Activated T-cell treated with anti-CD3 and anti-CD28 coated beads, Interleukin-2, amount 50 U/mL, for 72 hours (primary cell): ENCODE results near the gene EDEM1. TPM values are rescaled to one million over a fixed set of nuclear protein-coding genes. Genes with fewer than 3 reads are reported as not detected.

Experiments
- ATAC-seq, 2 donors: fragments of 150-1000 bp; cut with Tn5 transposase; replicated peaks in 1 of 2; 2 replicates each; pipeline ENCODE4 v1.10.0; 2021; ENCODE audit warnings: moderate library complexity in 2 of 2, mild to moderate bottlenecking in 1 of 2
- DNase-seq, 2 donors: peaks; one replicate each; pipeline ENCODE4 v3.0.0; 2021 to 2022; ENCODE audit warnings: mixed read lengths in 1 of 2
- H3K27ac Mint-ChIP-seq: one replicate; pipeline ENCODE4 v1.8.0; 2022; ENCODE audit warnings: mild to moderate bottlenecking, moderate library complexity, mixed read lengths
- H3K27me3 Mint-ChIP-seq: one replicate; pipeline ENCODE4 v1.8.0; 2022; ENCODE audit warnings: low read depth, mixed read lengths
- H3K36me3 Mint-ChIP-seq, 2 donors: one replicate each; pipeline ENCODE4 v1.8.0; 2022; ENCODE audit warnings: mixed read lengths in 2 of 2, mild to moderate bottlenecking in 1 of 2; ENCODE audit not compliant: insufficient read depth in 2 of 2
- H3K4me1 Mint-ChIP-seq: one replicate; pipeline ENCODE4 v1.8.0; 2022; ENCODE audit warnings: low read depth, mixed read lengths
- H3K4me3 Mint-ChIP-seq, 2 donors: one replicate each; pipeline ENCODE4 v1.8.0; 2022; ENCODE audit warnings: mild to moderate bottlenecking in 2 of 2, mixed read lengths in 2 of 2, moderate library complexity in 2 of 2
- H3K9me3 Mint-ChIP-seq, 2 donors: one replicate each; pipeline ENCODE4 v1.8.0; 2022; ENCODE audit warnings: mixed read lengths in 2 of 2
- total RNA-seq, 2 donors: library from RNA; stranded (reverse); gene quantifications; one replicate each; pipeline ENCODE4 v1.2.3, GENCODE V29; 2022

Gene EDEM1
- total RNA-seq, 2 donors from 2014 or later: 225 to 272 TPM

DNA sequence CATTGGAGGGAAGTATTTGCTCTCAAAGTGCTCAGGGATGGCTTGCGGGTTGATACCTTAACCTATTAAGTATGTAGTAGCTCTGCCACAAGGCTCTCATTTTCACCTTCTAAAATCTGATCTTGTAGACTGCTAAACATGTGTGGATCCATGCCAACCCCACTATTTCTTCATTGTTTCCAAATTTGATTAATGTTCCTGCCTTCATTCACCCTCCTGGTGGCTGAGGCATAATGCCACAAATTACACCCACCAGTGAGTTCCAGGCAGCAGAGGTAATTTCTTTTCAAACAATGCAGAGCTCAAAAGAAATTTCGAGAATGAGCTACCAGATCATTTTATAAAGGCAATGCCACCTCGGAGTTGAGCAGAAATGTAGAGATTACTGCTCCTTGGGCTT lies 71.0 kb downstream of the EDEM1 start:
- Mint-ChIP-seq H3K4me1 (peaks cover 8% of the 10 kb centered on the region), H3K9me3 (no peaks in the 10 kb centered on the region), H3K27ac (no peak overlapping the region), H3K27me3 (no peaks in the 10 kb centered on the region), H3K36me3 (no peaks in the 10 kb centered on the region), H3K4me3 (no peak overlapping the region)
- ATAC-seq: no peak
- DNase-seq: no peak

DNA sequence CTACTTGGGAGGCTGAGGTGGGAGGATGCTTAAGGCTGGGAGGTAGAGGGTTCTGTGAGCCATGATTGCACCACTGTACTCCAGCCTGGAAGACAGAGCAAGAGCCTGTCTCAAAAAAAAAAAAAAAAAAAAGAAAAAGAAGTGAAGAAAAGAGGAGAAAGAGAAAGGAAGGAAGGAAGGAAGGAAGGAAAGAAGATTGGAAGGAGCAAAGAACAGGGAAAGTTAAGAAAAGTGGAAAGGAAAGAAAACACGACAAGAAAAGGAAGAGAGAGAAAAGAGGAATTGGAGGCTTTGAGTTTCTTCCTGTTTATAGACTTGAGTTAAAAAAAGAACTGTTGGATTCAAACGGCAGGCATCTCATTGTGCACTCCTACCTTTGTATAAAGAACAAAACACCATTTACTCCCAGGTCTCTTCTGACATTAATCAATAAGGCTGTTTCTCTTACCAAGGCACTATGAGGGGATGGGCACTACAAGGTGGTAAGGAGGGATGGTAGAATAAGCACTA lies 73.5 kb downstream of the EDEM1 start:
- Mint-ChIP-seq H3K27ac (no peak overlapping the region), H3K36me3 (no peaks in the 10 kb centered on the region), H3K9me3 (no peaks in the 10 kb centered on the region)

DNA sequence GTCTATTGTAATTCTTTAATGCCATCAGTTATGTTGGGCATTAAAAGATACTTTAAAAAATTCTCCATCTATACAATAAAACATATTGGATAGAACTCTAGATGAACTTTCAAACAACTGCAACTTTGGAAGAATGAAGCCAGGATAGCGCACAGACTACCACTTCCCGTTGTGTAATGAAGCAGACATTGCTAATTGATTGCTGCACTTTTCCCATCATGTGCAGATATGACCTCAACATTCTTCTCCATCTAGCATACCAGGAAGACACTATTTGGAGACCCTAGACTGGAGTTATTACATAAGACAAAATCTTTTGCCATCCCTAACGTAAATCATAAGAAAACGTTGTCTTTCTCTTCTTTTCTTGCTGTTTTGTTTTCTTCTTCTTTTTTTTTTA lies 75.0 kb downstream of the EDEM1 start:
- ATAC-seq (no peak), DNase-seq (no peak)
- Mint-ChIP-seq H3K4me1 (peaks cover 8% of the 10 kb centered on the region), H3K9me3 (no peaks in the 10 kb centered on the region), H3K27me3 (no peaks in the 10 kb centered on the region), H3K4me3 (no peak overlapping the region), H3K27ac (no peak overlapping the region), H3K36me3 (no peaks in the 10 kb centered on the region)

More for the DNA sequence above, 73.5 kb downstream of the EDEM1 start:
- peaks cover 8% of the 10 kb centered on the region for H3K4me1 Mint-ChIP-seq
- H3K4me3 Mint-ChIP-seq: no peak overlapping the region
- ATAC-seq (no peak), DNase-seq (no peak)
- no peaks in the 10 kb centered on the region for H3K27me3 Mint-ChIP-seq

DNA sequence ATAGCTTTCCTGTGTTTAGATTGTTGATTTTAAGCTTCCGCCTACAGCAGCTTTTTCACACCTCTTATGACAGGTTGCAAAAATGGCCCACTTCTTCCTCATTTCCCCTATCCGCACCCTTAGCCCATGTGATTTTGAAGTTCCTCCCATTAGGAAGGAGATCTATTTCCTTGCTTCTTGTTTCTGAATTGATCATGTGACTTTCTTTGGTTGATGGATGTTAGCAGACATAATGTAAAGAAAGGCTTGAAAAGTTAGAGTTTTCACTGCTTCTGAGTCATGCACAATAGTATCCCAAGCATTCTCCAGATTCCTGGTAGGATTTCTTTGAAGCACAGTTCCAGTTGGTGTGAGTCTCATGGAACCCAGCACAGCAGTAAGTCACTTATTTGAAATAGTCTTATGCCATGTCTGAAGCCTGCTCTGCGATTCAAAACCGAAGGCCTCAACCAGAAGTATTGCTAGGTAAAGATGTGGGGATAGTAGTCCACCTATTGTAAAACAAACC lies 76.6 kb downstream of the EDEM1 start:
- no peaks in the 10 kb centered on the region for H3K27me3 Mint-ChIP-seq
- DNase-seq (no peak), ATAC-seq (no peak)
- no peak overlapping the region for H3K4me3 Mint-ChIP-seq
- H3K4me1 Mint-ChIP-seq: peaks cover 8% of the 10 kb centered on the region
- no peaks in the 10 kb centered on the region for H3K36me3 Mint-ChIP-seq
- H3K9me3 Mint-ChIP-seq: no peaks in the 10 kb centered on the region
- H3K27ac Mint-ChIP-seq: no peak overlapping the region

GRCh38 chr3:5264896-5265770 lies 77.6 kb downstream of the EDEM1 start:
- no peak overlapping the region for H3K27ac Mint-ChIP-seq
- DNase-seq (no peak), ATAC-seq (no peak)
- H3K27me3 Mint-ChIP-seq: no peaks in the 10 kb centered on the region
- no peaks in the 10 kb centered on the region for H3K36me3 Mint-ChIP-seq
- H3K9me3 Mint-ChIP-seq: no peaks in the 10 kb centered on the region
- H3K4me1 Mint-ChIP-seq: peaks cover 7% of the 10 kb centered on the region
- H3K4me3 Mint-ChIP-seq: no peak overlapping the region

- no peak overlapping the region for H3K27ac Mint-ChIP-seq
Observed at GRCh38 chr3:5267252-5267651, 79.7 kb downstream of the EDEM1 start.

DNA sequence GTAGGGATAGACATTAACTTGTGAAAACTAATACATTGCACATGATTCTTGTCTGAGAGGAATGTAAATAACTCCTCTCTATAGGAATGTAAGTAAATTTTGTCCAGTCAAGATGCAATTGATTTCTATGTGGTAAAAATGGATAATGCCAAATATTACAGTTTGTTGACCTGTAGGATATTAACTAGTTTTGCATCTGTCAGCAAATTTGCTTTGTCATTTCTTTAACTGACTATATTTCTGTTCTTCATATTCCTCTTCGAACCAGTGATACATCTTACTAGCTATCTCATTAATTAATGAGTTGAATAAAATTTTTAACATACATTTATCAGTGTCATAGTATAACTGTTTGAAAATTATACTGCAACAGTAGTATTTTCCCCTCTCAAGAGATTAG lies 80.4 kb downstream of the EDEM1 start:
- ATAC-seq (no peak), DNase-seq (no peak)
- H3K36me3 Mint-ChIP-seq: no peaks in the 10 kb centered on the region
- H3K4me1 Mint-ChIP-seq: no peaks in the 10 kb centered on the region
- H3K27ac Mint-ChIP-seq: no peak overlapping the region
- no peaks in the 10 kb centered on the region for H3K27me3 Mint-ChIP-seq
- no peaks in the 10 kb centered on the region for H3K9me3 Mint-ChIP-seq
- H3K4me3 Mint-ChIP-seq: no peak overlapping the region

More at GRCh38 chr3:5267252-5267651, 79.7 kb downstream of the EDEM1 start:
- Mint-ChIP-seq H3K4me3 (no peak overlapping the region), H3K27me3 (no peaks in the 10 kb centered on the region), H3K9me3 (no peaks in the 10 kb centered on the region), H3K36me3 (no peaks in the 10 kb centered on the region), H3K4me1 (no peaks in the 10 kb centered on the region)
- ATAC-seq (no peak), DNase-seq (no peak)

Other genes starting within 250 kb of the EDEM1 start
- gene BHLHE40, start 208.3 kb upstream of the EDEM1 start, total RNA-seq: 100 to 1,000 TPM; 303 to 440 TPM
- 10 to 100 TPM; 61.3 to 73.6 TPM for gene ARL8B, start 65.4 kb upstream of the EDEM1 start, total RNA-seq